Stimulated activated CD4-positive, alpha-beta T cell treated with anti-CD3 and anti-CD28 coated beads, Interleukin-4, amount 100 ng/mL, for 24 hours (primary cell): ENCODE measurements around the gene FUT3.

Experiments
- DNase-seq: peaks from one replicate; pipeline ENCODE4 v3.0.0-alpha.2; 2020

Gene FUT3

GRCh38 chr19:5822181-5822844, 28.9 kb downstream of the FUT3 start:
- no peak for DNase-seq

GRCh38 chr19:5821521-5822180, 29.6 kb downstream of the FUT3 start:
- DNase-seq = no peak

DNA sequence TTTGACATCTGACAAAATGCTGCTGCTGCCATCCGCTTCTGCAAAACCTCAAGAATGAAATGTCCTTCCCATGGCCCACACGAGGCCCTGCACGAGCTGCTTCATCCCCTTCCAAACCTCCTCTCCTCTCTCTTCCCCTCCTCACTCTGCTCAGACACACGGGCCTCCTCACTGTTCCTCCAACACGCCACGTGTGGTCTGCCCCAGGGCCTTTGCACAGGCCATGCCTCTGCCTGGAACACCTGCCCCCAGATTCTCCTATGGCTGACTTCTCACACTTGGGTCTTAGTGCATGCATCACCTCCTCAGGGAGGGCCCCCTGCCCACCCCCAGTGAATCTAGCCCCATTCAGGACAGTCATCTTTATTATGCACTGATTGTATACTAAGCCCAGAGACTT, 30.5 kb downstream of the FUT3 start:
- no peak for DNase-seq

DNA sequence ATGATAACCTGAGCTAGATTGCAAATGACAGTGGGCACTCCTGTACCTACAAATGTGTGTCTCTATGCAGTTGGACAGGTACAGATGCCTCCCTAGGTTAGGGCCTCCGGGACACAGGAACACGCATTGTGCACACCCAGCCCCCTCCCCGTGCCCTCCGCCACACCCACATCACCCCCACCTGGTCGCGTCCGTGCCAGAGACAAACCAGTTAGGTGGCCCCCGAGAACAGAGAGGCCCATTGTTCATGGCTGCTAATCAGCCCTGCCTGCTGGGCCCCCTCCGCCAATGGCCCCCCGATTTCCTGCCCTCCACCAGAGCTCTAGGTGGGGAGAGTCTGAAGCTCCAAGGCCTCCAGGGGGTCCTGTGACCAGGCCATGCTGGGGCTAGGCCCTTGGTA, 32.7 kb downstream of the FUT3 start:
- no peak for DNase-seq

GRCh38 chr19:5817218-5817617, 34.0 kb downstream of the FUT3 start:
- no peak for DNase-seq

GRCh38 chr19:5814852-5815246, 36.4 kb downstream of the FUT3 start:
- no peak for DNase-seq

GRCh38 chr19:5814123-5814851, 37.0 kb downstream of the FUT3 start:
- no peak for DNase-seq

DNA sequence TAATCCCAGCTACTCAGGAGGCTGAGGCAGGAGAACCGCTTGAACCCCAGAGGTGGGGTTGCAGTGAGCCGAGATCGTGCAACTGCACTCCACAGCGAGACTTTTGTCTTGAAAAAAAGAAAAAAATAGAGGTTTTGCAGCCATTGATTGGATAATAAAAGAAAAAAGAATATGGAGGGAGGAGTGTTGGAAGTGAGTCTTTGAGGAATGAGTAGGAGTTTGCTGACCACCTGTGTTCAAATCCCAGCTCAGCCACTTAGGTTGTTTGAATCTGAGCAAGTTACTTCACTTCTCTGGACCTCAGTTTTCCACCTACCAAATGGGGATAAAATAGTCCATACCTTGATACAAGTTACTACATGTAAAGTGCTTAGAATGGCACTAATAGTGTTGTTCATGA, 40.1 kb downstream of the FUT3 start:
- no peak for DNase-seq

GRCh38 chr19:5809469-5809868, 41.8 kb downstream of the FUT3 start:
- DNase-seq = no peak

GRCh38 chr19:5809053-5809452, 42.2 kb downstream of the FUT3 start:
- no peak for DNase-seq

- DNase-seq = no peak
These were observed 43.0 kb downstream of the FUT3 start for GRCh38 chr19:5808120-5808816.

GRCh38 chr19:5806905-5807304, 44.3 kb downstream of the FUT3 start:
- no peak for DNase-seq

DNA sequence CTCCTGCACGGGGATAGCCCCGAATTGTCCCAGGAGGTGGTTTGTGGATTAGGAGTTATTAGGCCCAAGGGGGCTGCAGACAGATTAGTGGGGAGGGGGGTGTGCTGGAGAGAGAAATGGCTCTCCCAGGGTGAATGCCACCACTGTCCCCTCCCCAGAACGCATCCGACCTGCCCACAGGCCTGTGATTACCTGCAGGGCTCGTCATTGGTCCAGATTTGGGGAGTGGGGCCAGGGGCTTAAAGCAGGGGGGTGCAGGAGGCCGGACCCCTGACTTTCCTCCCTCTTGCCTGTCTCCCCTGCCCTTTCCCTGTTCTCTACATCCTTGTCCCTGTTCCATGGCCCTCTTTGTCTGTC, 45.1 kb downstream of the FUT3 start:
- DNase-seq = no peak

DNA sequence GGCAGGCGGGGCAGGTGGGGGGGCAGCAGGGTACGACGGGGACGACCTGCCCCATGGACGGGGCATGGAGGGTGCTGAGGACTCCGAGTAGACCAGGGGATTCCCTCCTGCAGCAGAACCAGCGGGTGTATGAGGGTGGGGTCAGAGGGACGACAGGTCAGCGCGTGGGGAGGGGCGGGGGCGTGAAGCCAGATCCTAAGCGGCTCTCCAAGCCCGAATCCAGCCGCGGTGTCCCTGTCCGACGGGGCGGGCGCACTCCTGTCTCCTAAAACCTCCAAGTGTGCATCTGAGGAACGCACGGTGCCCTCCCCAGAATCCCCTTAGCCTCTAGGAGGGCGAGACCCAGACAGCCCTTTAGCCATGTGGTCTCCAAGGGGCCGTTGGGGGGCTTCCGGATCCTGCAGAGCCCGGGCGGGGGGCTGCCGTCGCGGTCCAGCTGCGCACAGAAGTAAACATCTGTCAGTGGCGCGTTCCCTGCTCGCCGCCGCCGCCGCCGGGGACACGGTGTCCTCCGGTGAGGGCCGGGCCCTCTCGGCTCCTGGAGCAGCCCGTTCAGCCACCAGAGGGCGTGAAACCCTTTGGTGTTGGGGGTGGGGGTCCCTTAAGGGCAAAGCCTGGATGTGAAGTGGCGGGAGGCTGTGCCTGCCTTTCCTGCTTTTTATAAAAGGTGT, 45.7 kb downstream of the FUT3 start:
- peak; percentile 64 for DNase-seq

GRCh38 chr19:5804516-5805461, 46.5 kb downstream of the FUT3 start, which contains the start of gene NRTN:
Gene NRTN, plus strand, starts transcription at chr19:5805067. Its CDS starts 19,099 bp downstream, at chr19:5824166.
- peak; percentile 35 for DNase-seq

- peak; percentile 92 for DNase-seq
These were observed 47.3 kb downstream of the FUT3 start for GRCh38 chr19:5803752-5804515.

DNA sequence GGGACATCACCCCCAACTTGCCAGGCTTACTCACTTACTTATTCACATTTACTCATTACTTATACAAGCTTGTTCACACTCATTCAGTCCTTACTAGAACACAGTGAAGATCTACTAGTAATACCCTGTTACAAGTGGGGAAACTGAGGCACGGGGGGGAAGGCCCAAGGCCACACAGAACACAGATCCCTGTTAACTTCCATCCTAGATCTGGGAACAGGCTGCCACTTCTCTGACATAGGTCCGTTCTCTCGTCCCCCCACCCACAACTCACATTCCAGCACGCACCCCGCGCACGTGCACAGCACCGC, 47.9 kb downstream of the FUT3 start:
- DNase-seq = no peak

DNA sequence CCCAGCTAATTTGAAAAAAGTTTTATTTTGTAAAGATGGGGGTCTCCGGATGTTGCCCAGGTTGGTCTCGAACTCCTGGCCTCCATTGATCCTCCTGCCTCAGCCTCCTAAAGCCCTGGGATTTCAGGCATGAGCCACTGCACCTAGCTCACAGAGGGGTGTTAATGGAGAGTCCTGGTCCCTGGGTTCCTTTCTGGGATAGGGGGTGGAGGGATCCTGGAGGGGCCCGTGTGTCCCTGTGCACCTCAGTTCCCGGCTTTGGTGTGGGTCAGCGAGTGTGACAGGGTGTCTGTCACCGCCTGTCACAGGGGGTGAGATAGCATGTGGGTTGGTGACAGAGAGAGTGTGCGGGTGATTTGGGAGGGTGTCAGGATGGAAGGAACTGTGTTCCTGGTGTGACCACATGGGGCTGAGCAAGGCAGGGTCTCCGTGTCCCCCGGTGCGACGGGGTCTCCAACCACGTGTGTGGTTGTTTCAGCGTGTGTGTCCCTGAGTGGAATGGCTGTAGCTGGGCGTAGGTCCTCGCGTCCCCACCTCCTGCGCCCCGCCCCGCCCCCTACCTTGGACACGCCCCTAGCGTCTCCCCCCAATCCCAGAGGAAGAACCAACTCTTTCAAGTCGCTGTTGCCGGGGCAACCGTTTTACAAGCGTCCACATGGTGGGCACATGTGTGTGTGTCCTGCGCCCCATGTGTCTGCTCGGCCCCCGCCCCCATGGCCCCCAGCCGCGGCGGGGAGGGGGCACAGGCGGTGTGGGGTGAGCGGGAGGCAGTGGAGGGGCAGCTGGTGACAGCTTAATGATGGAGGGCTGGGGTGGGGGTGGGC, 49.2 kb downstream of the FUT3 start:
- no peak for DNase-seq

GRCh38 chr19:5800361-5801270, 50.6 kb downstream of the FUT3 start:
- no peak for DNase-seq
